WTC11 (cell line): Measurements from ENCODE around the gene PIK3C3. TPM values are rescaled to one million over a fixed set of nuclear protein-coding genes. Genes with fewer than 3 reads are reported as not detected.

ENCODE experiments used
- ATAC-seq: fragments of 200-7000 bp; cut with Tn5 transposase; 2 replicates; pipeline ENCODE4 v1.10.0; 2021; ENCODE audit warnings: mild to moderate bottlenecking, moderate library complexity
- CTCF ChIA-PET: fragments of 300-600 bp; sonication (Branson Sonifier 250); formaldehyde crosslinking; loops from one replicate; lab custom pipeline; 2021; ENCODE audit warnings: antibody characterized with exemption; lab: Charles Lee
- POLR2A ChIA-PET: fragments of 350-600 bp; sonication (Branson Sonifier 250); formaldehyde crosslinking; loops from one replicate; lab custom pipeline; 2021; ENCODE audit warnings: antibody characterized with exemption; lab: Charles Lee
- DNase-seq: peaks from one replicate; pipeline ENCODE4 v3.0.0; 2021; ENCODE audit warnings: low spot score
- H3K27ac Mint-ChIP-seq: 2 replicates; pipeline ENCODE4 v1.8.0; 2021; ENCODE audit warnings: mixed read lengths
- H3K27me3 Mint-ChIP-seq: 2 replicates; pipeline ENCODE4 v1.8.0; 2021; ENCODE audit warnings: low read depth, mild to moderate bottlenecking, moderate library complexity, mixed read lengths
- H3K36me3 Mint-ChIP-seq: 2 replicates; pipeline ENCODE4 v1.8.0; 2021; ENCODE audit warnings: mixed read lengths
- H3K4me1 Mint-ChIP-seq: 2 replicates; pipeline ENCODE4 v1.8.0; 2022; ENCODE audit warnings: mixed read lengths
- H3K4me3 Mint-ChIP-seq: 2 replicates; pipeline ENCODE4 v1.8.0; 2021; ENCODE audit warnings: mild to moderate bottlenecking, moderate library complexity, mixed read lengths
- H3K9me3 Mint-ChIP-seq: 2 replicates; pipeline ENCODE4 v1.8.0; 2021; ENCODE audit warnings: mixed read lengths
- KAT7 ChIP-seq: sonication (generic); formaldehyde crosslinking; IDR thresholded peaks from 2 replicates; pipeline ENCODE4 v1.8.1; 2023; ENCODE audit warnings: missing genetic modification reagents, mild to moderate bottlenecking, borderline replicate concordance
- NFE2L1 ChIP-seq: sonication (generic); formaldehyde crosslinking; IDR thresholded peaks from 2 replicates; pipeline ENCODE4 v1.8.1; 2023; ENCODE audit warnings: missing genetic modification reagents
- SMAD4 ChIP-seq: sonication (generic); formaldehyde crosslinking; IDR thresholded peaks from 2 replicates; pipeline ENCODE4 v1.8.0; 2022; ENCODE audit warnings: mild to moderate bottlenecking, missing genetic modification reagents
- ZNF121 ChIP-seq: sonication (generic); formaldehyde crosslinking; IDR thresholded peaks from 2 replicates; pipeline ENCODE4 v1.8.0; 2023; ENCODE audit warnings: missing genetic modification reagents
- total RNA-seq: library from RNA; stranded (reverse); gene quantifications from 3 replicates; pipeline ENCODE4 v1.2.3, GENCODE V29; 2021
- TF ChIP-seq, protein P1 (sequence below): sonication (generic); formaldehyde crosslinking; IDR thresholded peaks from 2 replicates; pipeline ENCODE4 v1.8.0; 2023; ENCODE audit warnings: missing genetic modification reagents, mild to moderate bottlenecking, borderline replicate concordance
- TF ChIP-seq, protein P2 (sequence below): fragments of 200-600 bp; IDR thresholded peaks from 2 replicates; pipeline ENCODE4 v1.8.0; 2022; ENCODE audit warnings: antibody characterized with exemption
- TF ChIP-seq, protein P3 (sequence below): fragments of 250-450 bp; sonication (Bioruptor Pico); IDR thresholded peaks from 2 replicates; pipeline ENCODE4 v1.8.0; 2021; ENCODE audit warnings: mild to moderate bottlenecking
- TF ChIP-seq, protein P4 (sequence below): sonication (generic); formaldehyde crosslinking; IDR thresholded peaks from 2 replicates; pipeline ENCODE4 v1.8.0; 2023; ENCODE audit warnings: mild to moderate bottlenecking, missing genetic modification reagents

Gene PIK3C3
- total RNA-seq, 1 experiment from 2014 or later: 40.4 TPM

DNA sequence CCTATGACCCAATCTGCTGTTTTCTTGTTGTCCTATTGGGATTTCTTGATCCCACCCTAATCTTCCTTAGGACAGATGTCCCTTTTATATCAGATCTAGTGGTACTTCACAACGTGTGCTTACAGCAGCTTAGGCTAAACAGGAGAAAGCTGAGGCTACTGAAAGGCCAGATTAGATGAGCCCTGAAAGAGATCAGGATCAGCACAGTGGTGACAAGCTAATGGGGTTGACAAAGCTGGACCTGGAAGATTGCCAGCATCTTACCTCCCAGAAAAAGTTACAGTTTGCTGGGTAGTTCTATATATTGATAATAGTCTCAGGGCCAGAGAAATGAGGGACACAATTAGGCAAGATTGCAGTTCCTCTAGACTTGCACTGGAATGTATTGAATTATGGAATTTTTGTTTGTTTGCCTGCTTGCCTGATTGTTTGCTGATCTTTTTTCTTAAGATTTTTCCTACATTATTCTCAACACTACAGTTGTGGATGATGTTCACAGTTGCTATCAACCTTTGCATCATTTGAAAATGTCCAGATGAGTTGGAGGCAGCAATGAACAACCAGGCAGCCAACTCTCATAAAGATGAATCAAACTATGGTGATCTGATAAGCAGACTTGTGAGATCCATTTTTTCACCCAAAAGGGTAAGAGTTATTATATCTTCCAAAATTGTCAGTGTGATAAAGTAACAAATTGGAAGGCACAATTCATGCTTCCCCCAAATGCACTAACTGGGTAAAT lies 49.1 kb upstream of the PIK3C3 start:
- H3K27me3 Mint-ChIP-seq: no peaks in the 10 kb centered on the region; the same call in 1 of the 2 replicates
- peaks cover 7% of the 10 kb centered on the region for H3K4me1 Mint-ChIP-seq
- ChIA-PET POLR2A (no interaction called here), CTCF (interaction anchor here (1.5 kb wide), 1 partner anchor 160 kb away, joined by 4 read pairs; no protein-coding TSS in a partner anchor)
- H3K4me3 Mint-ChIP-seq: no peak overlapping the region
- no peaks in the 10 kb centered on the region for H3K36me3 Mint-ChIP-seq
- TF ChIP-seq, protein P1, sequence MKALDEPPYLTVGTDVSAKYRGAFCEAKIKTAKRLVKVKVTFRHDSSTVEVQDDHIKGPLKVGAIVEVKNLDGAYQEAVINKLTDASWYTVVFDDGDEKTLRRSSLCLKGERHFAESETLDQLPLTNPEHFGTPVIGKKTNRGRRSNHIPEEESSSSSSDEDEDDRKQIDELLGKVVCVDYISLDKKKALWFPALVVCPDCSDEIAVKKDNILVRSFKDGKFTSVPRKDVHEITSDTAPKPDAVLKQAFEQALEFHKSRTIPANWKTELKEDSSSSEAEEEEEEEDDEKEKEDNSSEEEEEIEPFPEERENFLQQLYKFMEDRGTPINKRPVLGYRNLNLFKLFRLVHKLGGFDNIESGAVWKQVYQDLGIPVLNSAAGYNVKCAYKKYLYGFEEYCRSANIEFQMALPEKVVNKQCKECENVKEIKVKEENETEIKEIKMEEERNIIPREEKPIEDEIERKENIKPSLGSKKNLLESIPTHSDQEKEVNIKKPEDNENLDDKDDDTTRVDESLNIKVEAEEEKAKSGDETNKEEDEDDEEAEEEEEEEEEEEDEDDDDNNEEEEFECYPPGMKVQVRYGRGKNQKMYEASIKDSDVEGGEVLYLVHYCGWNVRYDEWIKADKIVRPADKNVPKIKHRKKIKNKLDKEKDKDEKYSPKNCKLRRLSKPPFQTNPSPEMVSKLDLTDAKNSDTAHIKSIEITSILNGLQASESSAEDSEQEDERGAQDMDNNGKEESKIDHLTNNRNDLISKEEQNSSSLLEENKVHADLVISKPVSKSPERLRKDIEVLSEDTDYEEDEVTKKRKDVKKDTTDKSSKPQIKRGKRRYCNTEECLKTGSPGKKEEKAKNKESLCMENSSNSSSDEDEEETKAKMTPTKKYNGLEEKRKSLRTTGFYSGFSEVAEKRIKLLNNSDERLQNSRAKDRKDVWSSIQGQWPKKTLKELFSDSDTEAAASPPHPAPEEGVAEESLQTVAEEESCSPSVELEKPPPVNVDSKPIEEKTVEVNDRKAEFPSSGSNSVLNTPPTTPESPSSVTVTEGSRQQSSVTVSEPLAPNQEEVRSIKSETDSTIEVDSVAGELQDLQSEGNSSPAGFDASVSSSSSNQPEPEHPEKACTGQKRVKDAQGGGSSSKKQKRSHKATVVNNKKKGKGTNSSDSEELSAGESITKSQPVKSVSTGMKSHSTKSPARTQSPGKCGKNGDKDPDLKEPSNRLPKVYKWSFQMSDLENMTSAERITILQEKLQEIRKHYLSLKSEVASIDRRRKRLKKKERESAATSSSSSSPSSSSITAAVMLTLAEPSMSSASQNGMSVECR (CRISPR knock-in tag): no peak
- TF ChIP-seq KAT7 (CRISPR knock-in tag): no peak
- TF ChIP-seq, protein P2, sequence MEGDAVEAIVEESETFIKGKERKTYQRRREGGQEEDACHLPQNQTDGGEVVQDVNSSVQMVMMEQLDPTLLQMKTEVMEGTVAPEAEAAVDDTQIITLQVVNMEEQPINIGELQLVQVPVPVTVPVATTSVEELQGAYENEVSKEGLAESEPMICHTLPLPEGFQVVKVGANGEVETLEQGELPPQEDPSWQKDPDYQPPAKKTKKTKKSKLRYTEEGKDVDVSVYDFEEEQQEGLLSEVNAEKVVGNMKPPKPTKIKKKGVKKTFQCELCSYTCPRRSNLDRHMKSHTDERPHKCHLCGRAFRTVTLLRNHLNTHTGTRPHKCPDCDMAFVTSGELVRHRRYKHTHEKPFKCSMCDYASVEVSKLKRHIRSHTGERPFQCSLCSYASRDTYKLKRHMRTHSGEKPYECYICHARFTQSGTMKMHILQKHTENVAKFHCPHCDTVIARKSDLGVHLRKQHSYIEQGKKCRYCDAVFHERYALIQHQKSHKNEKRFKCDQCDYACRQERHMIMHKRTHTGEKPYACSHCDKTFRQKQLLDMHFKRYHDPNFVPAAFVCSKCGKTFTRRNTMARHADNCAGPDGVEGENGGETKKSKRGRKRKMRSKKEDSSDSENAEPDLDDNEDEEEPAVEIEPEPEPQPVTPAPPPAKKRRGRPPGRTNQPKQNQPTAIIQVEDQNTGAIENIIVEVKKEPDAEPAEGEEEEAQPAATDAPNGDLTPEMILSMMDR: no peak
- TF ChIP-seq NFE2L1 (CRISPR knock-in tag): no peak
- TF ChIP-seq SMAD4: no peak
- no peak for TF ChIP-seq ZNF121 (CRISPR knock-in tag)
- TF ChIP-seq, protein P3, sequence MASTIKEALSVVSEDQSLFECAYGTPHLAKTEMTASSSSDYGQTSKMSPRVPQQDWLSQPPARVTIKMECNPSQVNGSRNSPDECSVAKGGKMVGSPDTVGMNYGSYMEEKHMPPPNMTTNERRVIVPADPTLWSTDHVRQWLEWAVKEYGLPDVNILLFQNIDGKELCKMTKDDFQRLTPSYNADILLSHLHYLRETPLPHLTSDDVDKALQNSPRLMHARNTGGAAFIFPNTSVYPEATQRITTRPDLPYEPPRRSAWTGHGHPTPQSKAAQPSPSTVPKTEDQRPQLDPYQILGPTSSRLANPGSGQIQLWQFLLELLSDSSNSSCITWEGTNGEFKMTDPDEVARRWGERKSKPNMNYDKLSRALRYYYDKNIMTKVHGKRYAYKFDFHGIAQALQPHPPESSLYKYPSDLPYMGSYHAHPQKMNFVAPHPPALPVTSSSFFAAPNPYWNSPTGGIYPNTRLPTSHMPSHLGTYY (CRISPR knock-in tag): no peak
- no peak overlapping the region for H3K27ac Mint-ChIP-seq
- no peaks in the 10 kb centered on the region for H3K9me3 Mint-ChIP-seq
- DNase-seq (no peak), ATAC-seq (no peak)

DNA sequence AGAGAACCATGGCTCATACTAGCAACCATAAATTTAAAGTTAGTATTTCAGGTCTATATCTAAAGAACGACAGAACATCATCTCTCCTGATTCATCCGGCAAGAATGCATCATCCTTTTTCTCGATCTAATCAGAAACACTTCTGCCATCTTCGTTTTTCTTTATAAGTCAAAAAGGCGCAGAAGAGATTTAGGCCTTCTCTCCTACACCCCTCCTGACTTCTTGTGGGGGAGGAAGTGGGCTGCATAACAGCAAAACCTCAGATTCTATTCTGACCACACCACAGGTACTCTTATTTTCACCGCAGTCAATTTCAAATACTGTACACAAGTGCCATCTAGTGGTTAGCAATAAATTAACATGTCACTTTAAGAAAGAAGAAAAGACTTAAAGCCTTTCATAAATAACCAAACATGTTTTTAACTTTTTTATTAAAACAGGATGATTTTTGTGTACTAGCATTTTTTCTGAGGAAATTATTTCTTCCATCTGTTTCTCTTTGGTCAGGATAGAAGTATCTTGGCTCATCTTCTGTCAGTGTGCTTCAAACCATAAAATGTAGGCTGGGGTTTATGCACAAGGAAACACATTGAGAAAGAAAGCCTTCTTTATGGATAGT lies 48.4 kb upstream of the PIK3C3 start:
- POLR2A ChIA-PET: no interaction called here
- TF ChIP-seq, protein P2: peak; percentile 58
- TF ChIP-seq, protein P4, sequence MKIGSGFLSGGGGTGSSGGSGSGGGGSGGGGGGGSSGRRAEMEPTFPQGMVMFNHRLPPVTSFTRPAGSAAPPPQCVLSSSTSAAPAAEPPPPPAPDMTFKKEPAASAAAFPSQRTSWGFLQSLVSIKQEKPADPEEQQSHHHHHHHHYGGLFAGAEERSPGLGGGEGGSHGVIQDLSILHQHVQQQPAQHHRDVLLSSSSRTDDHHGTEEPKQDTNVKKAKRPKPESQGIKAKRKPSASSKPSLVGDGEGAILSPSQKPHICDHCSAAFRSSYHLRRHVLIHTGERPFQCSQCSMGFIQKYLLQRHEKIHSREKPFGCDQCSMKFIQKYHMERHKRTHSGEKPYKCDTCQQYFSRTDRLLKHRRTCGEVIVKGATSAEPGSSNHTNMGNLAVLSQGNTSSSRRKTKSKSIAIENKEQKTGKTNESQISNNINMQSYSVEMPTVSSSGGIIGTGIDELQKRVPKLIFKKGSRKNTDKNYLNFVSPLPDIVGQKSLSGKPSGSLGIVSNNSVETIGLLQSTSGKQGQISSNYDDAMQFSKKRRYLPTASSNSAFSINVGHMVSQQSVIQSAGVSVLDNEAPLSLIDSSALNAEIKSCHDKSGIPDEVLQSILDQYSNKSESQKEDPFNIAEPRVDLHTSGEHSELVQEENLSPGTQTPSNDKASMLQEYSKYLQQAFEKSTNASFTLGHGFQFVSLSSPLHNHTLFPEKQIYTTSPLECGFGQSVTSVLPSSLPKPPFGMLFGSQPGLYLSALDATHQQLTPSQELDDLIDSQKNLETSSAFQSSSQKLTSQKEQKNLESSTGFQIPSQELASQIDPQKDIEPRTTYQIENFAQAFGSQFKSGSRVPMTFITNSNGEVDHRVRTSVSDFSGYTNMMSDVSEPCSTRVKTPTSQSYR (CRISPR knock-in tag): no peak

More for the DNA sequence above, 48.4 kb upstream of the PIK3C3 start:
- H3K4me1 Mint-ChIP-seq: peaks cover 7% of the 10 kb centered on the region
- H3K9me3 Mint-ChIP-seq: no peaks in the 10 kb centered on the region
- no peak for DNase-seq
- no peak overlapping the region for H3K4me3 Mint-ChIP-seq
- no peaks in the 10 kb centered on the region; the same call in 1 of the 2 replicates for H3K27me3 Mint-ChIP-seq
- no peak overlapping the region for H3K27ac Mint-ChIP-seq
- CTCF ChIA-PET: no interaction called here
- no peaks in the 10 kb centered on the region for H3K36me3 Mint-ChIP-seq
- ATAC-seq: peak; percentile 80
